A172 (cell line): Measurements from ENCODE around the gene SLC24A4. TPM values are rescaled to one million over a fixed set of nuclear protein-coding genes. Genes with fewer than 3 reads are reported as not detected.

Experiments used
- DNase-seq: peaks from one replicate; pipeline ENCODE4 v3.0.0-alpha.2; 2015; ENCODE audit warnings: low spot score
- total RNA-seq: library from RNA; depleted of rRNA; stranded (reverse); fragments of >200 nt; shearing (Covaris generic); gene quantifications from 2 replicates; pipeline ENCODE4 v1.2.3, GENCODE V29; 2014

The SLC24A4 gene
- total RNA-seq, 1 experiment from 2014 or later: not detected

- DNase-seq: peak; percentile 22
Measured at GRCh38 chr14:92316937-92317336, 6.0 kb upstream of the SLC24A4 start.

- no peak for DNase-seq
Measured at GRCh38 chr14:92317511-92317910, 5.5 kb upstream of the SLC24A4 start.

DNA sequence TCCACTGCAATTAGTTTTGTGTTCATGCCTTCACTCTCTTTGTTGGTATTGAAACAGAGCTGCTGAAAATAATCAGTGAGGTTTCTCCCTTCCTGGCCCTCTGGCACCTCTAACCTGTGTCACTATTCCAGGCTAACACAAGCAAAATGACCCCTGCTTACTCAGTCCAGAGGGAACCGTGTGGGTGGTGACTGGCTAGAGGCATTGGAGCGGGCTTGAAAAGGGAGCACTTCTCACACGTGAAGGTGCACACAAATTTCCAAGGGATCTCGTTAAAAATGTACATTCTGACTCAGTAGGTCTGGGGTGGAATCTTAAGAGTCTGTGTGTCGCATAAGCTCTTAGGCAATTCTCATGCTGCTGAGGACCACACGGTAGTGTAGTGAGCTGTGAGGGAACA lies 1.3 kb upstream of the SLC24A4 start:
- DNase-seq: no peak

DNA sequence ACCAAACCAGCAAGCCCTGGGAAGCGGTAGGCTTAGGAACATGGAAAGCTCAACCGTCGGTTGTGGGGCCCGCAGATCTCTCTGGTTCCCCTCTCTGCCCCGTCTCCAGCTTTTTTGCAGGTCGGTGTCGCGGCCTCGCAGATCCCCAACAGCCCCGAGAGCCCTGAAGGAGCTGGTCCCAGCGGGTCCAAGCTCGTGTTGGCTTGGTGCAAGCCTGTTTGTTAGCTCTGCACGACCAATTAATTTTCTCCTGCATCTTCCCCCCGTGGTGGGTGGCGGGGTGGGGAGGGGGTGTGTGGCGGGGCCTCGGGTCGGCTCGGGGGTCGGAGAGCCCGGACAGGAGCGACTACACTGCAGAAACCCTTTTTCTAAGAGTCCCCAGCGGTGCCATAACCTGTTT lies 449 bp upstream of the SLC24A4 start:
- no peak for DNase-seq

DNA sequence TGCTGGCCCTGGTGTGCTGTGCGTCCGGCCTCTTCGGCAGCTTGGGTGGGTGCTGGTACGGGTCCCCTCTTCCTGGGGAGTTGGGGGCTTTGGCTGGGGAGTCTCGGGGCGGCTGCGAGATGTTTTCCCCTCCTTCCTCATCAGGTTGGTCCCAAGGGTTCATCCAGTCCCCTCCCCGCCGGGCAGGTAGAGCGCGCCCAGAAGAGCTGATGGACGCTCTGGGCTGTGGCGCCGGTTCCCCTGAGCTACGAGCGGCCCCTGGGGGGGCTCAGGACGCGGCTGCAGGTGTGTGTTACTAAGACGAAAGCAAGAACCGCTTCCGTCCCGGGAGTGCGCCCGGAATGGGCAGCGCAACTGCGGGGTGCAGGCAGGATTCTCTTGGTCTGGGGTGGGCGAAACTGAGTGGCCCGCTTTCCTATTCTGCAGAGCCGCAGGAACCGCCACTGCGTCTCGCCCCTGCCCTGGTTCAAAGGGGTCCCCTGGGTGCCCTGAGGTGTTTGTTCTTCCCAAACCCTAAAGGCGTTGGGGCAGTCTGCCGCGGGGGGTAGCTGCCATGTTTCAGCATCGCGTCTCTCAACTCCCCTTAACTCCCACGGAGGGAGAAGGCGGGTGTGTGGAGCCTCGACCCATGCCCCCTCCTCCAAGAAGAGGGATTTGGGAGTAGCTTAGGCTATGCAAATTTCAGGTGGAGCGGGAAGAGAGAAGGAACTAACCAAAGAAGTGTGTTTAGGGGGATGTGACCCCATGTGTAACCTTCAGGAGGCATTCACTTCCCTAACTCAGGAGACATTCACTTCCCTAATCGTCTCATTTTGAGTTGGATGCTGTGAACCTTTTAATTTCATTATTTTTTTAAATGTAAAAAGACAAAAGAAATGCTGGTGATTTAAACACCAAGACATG lies 1.2 kb downstream of the SLC24A4 start:
- no peak for DNase-seq

DNA sequence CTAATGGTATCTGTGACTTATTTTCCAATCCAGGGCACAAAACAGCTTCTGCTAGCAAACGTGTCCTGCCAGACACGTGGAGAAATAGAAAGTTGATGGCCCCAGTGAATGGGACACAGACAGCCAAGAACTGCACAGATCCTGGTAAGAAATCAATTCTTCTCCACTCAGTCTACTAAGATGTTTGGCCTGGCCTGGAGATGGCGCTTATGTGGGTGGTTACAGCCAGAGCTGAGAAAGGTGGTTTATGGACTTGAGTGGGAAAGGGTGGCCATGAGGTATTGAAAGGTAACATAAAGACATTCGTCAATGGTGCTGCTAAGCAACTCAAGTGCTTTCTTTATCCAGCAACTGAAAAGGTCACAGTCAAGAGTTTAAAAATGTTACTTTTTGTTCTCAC lies 2.9 kb downstream of the SLC24A4 start:
- no peak for DNase-seq

DNA sequence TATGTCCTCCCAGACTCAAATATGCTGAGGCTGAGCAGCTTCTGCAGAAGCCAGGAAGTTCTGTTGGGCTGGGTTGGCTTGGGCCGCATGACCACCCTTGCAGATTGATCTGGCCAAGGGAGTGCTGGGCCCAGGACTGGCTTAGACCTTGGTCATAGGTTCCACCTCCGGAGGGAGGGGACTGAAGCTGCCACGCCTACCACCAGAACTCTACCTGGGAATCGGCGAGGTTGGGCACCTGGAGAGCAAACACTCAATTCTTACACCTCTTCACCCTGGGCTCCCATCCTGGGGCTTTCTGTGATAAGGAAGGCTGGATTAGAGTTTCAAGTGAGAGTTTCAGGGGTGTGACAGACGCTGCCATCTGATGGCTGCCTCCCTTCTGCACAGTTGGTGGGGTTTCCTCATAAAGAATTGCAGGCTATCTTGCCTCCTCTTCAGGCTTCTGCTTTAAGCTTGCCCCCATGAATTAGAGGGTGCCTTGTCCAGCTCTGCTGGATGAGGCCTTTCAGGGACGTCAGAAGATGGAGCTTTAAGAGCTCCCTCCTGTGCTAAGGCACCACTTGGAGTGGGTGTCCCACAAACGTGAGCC lies 5.8 kb downstream of the SLC24A4 start:
- no peak for DNase-seq

GRCh38 chr14:92334050-92334449 lies 11.1 kb downstream of the SLC24A4 start:
- DNase-seq: no peak

GRCh38 chr14:92336363-92336762 lies 13.4 kb downstream of the SLC24A4 start:
- DNase-seq: no peak

DNA sequence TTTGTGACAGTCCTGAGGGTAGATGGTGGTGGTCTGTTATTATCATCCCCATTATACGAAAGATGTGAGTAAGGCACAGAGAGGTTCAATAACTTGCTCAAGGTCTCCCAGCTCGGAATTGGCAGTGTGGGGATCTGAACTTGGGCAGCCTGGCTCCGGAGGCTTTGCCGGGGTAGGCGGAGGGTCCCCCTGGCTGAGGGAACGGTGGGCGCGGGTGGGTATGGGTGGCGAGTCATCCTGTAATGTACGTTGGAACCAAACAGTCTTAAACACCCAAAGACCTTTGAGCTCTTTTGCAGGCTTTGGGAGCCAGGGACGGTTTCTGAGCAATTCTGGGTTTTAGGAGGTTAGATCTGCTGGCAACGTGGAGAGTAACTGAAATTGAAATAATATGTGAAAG lies 16.5 kb downstream of the SLC24A4 start:
- DNase-seq: no peak

GRCh38 chr14:92340071-92340470 lies 17.1 kb downstream of the SLC24A4 start:
- no peak for DNase-seq

- no peak for DNase-seq
Measured at GRCh38 chr14:92340931-92341330, 18.0 kb downstream of the SLC24A4 start.

DNA sequence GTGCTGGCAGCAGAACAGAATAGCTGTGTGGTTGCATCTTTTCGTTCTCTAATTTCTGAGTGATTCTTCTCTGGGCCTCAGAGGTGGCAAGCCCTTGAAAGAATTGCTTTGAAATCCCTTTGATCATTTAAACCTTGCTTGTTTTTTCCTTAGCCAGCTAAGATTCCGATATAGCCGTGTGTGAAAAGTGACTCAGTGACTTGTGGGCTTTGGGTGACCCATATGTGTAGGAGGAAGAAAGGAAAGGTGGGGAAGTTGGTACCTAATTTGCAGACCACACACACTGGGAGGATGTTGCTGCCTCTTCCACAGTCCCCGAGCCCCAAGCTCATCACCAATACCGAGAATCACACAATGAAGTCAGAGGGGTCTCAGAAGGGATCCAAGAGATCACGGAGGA lies 18.8 kb downstream of the SLC24A4 start:
- DNase-seq: no peak

DNA sequence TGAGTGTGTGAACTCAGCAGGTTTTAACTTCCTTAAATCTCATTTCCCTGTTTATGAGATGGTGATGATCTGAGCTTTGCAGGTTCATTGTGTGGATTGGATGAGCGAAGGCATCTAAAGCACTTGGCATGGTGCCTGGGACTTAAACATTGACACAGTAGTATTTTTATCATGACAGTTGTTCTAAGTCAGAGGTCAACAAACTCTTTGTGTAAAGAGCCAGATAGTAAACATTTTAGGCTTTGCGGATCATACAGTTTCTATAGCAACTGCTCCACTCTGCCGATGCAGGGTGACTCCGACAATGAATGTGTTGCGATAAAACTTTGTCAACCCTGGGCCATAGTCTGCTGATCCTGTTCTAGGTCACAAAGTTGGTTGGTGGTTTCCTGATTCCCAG lies 25.2 kb downstream of the SLC24A4 start:
- no peak for DNase-seq

DNA sequence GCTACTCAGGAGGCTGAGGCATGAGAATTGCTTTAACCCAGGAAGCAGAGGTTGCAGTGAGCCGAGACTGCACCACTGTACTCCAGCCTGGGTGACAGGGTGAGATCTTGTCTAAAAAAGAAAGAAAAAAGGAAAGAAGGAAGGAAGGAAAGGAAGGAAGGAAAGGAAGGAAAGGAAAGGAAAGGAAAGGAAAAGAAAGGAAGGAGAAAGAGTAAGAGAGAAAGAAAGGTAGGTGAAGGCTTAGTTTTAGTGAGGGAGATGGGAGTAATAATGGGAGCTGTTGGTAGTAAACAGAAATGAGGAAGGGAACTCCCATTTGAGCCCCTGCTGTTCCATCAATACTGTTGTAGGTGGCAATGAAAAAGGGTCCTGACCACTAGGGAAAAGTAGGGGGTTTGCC lies 28.8 kb downstream of the SLC24A4 start:
- DNase-seq: no peak

- peak; percentile 19 for DNase-seq
Measured at GRCh38 chr14:92352158-92352985, 29.4 kb downstream of the SLC24A4 start.

DNA sequence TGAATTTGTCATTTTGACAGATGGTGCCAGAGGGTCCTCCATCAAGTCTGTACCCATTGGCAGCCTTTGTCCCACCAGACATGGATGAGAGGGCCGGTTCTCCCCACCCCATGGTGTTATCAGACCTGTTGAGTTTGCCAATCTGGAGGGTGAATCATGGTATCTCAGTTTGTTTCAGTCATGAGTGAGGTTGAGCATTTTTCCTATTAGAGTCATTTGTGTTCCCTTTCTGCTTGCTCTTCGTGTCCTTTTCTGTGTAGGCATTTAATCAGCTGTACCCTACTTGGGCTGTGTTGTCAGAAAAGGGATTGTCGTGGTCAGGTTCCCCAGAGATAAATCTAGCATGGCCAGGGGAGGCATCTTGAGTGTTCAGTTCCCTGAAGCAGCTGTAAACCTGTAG lies 30.5 kb downstream of the SLC24A4 start:
- no peak for DNase-seq

DNA sequence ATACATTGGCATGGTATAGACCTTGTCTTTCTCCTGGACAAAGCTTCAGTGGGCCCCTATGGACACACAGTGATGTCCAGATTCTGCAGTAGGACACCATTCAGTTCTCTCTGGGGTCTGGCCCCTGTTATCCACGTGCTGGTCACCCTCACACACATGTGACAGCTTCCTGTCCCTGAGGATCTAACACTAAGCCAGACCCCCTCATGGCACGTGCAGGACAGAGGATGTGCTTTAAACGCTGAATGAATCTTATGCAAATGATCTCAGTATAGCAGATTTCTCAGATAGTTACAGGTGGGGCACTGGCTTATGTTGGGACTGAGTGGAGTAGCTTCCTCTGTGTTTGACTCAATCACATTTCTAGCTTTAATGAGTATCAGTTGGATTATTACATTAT lies 33.7 kb downstream of the SLC24A4 start:
- no peak for DNase-seq

DNA sequence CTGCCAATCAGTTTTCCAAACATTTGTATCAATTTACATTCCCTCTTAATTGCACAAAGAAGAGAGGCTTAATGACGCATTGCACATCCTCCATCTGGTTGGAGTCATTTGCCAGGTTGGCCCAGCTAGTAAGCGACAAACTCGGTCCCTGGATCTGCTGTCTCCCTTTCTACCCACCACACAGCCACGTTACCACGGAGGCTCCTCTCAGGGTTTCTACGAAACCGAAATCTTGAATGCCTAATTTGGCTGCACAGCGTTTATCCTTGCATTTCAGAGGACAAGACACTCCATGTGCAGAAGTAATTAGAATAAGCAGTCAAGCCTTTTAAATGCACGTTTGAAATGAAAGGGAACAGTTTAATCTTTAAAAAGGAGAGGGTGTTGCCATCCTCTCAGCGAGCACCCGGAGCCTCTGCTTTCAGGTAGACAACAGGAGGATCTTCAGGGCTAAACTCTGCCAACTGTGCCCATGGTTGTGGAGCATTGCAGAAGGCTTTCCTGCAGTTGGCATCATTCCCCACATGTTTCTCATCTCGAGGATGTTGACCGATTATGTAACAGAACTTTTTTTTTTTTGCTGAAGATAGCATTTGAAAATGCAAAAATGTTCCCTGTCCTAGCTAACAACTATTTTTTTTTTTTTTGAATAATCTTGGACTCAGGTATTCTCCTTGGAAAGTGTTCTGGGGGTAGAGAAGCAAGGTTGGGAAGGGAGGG lies 37.8 kb downstream of the SLC24A4 start:
- DNase-seq: no peak

GRCh38 chr14:92362781-92363235 lies 39.8 kb downstream of the SLC24A4 start:
- peak; percentile 67 for DNase-seq

DNA sequence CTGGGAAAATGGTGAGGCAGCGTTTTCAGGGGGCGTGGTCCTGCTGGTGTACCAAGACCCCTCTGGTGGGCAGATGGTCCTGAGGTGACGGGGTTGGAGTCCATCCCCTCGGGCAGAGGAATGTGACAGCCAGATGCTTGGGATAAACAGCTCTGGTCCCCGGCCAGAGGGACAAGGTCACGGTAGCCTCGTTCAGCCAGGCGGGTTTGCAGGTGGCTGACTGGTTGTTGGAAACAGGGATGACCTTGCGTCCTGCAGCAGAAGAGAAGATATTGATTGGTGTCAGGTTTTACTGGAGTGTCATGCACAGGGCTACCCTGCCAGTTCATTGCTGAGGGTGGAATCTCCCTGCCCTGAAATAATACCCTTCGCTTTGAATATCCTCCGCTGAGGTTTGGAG lies 43.3 kb downstream of the SLC24A4 start:
- no peak for DNase-seq

DNA sequence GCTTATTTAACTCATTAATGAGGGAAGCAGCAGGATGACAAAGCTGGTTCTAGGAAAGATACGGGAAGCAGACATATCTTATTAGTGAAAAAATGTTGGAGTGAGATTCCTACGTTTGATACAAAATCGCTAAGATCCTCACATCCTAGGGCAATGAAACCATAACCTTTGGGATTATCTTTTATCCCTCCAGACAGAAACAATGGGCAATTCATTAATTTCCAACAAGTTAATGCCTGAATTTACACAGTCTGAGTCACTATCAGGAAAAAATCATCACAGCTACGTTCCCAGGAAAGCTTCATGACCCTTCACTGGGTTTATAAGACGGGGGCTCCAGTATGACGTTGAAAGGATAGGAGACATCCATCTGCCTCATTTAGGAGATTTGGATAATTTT lies 45.0 kb downstream of the SLC24A4 start:
- DNase-seq: no peak
